Fibroblast of lung (primary cell): ENCODE measurements around the gene SLC1A7.

Source experiments
- EZH2 ChIP-seq: IDR thresholded peaks from 2 replicates; pipeline ENCODE4 v1.5.1; 2012; ENCODE audit warnings: low read length, control low read depth, mild to moderate bottlenecking; ENCODE audit errors: missing control alignments
- TF ChIP-seq, protein P1 (sequence below), 2 donors: IDR thresholded peaks in 1 of 2; conservative IDR thresholded peaks in 1 of 2; 1 replicate in 1 of 2; 2 replicates in 1 of 2; pipeline ENCODE4 v1.5.1; 2011 to 2012; ENCODE audit warnings: low read length in 2 of 2, control low read depth in 1 of 2, inconsistent platforms in 1 of 2, low read depth in 1 of 2, mild to moderate bottlenecking in 1 of 2

DNA sequence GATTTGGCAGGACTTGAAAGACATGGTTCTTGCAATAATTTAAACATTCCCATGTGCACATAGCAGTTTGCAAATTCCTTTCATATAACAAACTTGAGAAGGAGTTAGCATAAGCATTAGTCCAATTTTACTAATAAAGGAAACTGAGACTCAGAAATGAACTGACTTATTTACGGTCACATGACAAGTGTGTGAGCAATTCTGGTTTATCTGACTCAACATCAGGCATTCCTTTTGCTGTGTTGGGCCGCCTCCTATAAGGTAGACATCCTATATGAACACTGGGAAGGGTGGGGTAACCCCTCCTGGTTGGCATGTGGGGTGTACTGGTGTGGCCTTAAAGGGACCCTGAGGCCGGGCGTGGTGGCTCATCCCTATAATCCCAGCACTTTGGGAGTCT, 45.7 kb upstream of the SLC1A7 start:
- TF ChIP-seq, protein P1, sequence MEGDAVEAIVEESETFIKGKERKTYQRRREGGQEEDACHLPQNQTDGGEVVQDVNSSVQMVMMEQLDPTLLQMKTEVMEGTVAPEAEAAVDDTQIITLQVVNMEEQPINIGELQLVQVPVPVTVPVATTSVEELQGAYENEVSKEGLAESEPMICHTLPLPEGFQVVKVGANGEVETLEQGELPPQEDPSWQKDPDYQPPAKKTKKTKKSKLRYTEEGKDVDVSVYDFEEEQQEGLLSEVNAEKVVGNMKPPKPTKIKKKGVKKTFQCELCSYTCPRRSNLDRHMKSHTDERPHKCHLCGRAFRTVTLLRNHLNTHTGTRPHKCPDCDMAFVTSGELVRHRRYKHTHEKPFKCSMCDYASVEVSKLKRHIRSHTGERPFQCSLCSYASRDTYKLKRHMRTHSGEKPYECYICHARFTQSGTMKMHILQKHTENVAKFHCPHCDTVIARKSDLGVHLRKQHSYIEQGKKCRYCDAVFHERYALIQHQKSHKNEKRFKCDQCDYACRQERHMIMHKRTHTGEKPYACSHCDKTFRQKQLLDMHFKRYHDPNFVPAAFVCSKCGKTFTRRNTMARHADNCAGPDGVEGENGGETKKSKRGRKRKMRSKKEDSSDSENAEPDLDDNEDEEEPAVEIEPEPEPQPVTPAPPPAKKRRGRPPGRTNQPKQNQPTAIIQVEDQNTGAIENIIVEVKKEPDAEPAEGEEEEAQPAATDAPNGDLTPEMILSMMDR (conservative IDR thresholded peaks at IDR 0.05 in 1 of 2, IDR thresholded peaks at IDR 0.05 in 1 of 2; ENCODE audit: low read depth in 1 of 2, low read length in 2 of 2) = no peak
- no peak for TF ChIP-seq EZH2
